Smooth muscle cell (in vitro differentiated cells): ENCODE measurements around the gene GOLT1A. TPM values are rescaled to one million over a fixed set of nuclear protein-coding genes. Genes with fewer than 3 reads are reported as not detected.
A peak's percentile ranks its signal among the peaks of the same experiment; 100 is the strongest.

Experiments
- DNase-seq: peaks from one replicate; lab custom pipeline; 2025; ENCODE audit not compliant: unreplicated experiment; lab: John Stamatoyannopoulos, UW
- H2AFZ ChIP-seq: fragments of 200-600 bp; sonication (generic); 2 replicates; pipeline ENCODE4 v1.6.0; 2016; ENCODE audit warnings: antibody characterized with exemption, low read depth, mild to moderate bottlenecking
- H3F3A ChIP-seq: fragments of 200-600 bp; sonication (generic); 2 replicates; pipeline ENCODE4 v1.6.0; 2017; ENCODE audit warnings: antibody characterized with exemption, low read depth
- H3K27ac ChIP-seq: fragments of 200-600 bp; sonication (generic); 2 replicates; pipeline ENCODE4 v1.5.1; 2016; ENCODE audit warnings: low read depth, mild to moderate bottlenecking
- H3K27me3 ChIP-seq: fragments of 200-600 bp; sonication (generic); 2 replicates; pipeline ENCODE4 v1.6.1; 2016; ENCODE audit warnings: low read depth, mild to moderate bottlenecking
- H3K36me3 ChIP-seq: fragments of 200-600 bp; sonication (generic); 2 replicates; pipeline ENCODE4 v1.5.1; 2016; ENCODE audit warnings: low read depth
- H3K4me1 ChIP-seq: fragments of 200-600 bp; sonication (generic); 2 replicates; pipeline ENCODE4 v1.5.1; 2016; ENCODE audit warnings: low read depth
- H3K4me2 ChIP-seq: fragments of 200-600 bp; sonication (generic); 2 replicates; pipeline ENCODE4 v1.6.0; 2016; ENCODE audit warnings: mild to moderate bottlenecking
- H3K4me3 ChIP-seq: fragments of 200-600 bp; sonication (generic); 2 replicates; pipeline ENCODE4 v1.5.1; 2016; ENCODE audit warnings: mild to moderate bottlenecking
- H3K79me2 ChIP-seq: fragments of 200-600 bp; sonication (generic); 2 replicates; pipeline ENCODE4 v1.6.0; 2016; ENCODE audit warnings: low read depth, mild to moderate bottlenecking
- H3K9ac ChIP-seq: fragments of 200-600 bp; sonication (generic); 2 replicates; pipeline ENCODE4 v1.6.0; 2016; ENCODE audit warnings: low read depth
- H3K9me3 ChIP-seq: fragments of 200-600 bp; sonication (generic); replicated peaks from 2 replicates; pipeline ENCODE4 v1.5.1; 2016; ENCODE audit warnings: low read depth
- H4K20me1 ChIP-seq: fragments of 200-600 bp; sonication (generic); 2 replicates; pipeline ENCODE4 v1.6.0; 2016; ENCODE audit warnings: low read depth
- WGBS: methylation state at CpG from one replicate; pipeline ENCODE4 v1.1.7; 2016; ENCODE audit warnings: low lambda C conversion rate; 5-methylcytosine and 5-hydroxymethylcytosine counted together
- polyA plus RNA-seq: library from polyadenylated mRNA; unstranded; fragments of >200 nt; fragmentation: Nextera tagmentation; extraction: Ambion mirVana; gene quantifications from 2 replicates; pipeline ENCODE4 v1.2.1, GENCODE V29; 2016
- total RNA-seq: library from RNA; depleted of rRNA; stranded (reverse); fragments of >200 nt; gene quantifications from 2 replicates; pipeline ENCODE4 v1.2.3, GENCODE V29; 2014
- TF ChIP-seq, protein P1 (sequence below): fragments of 200-600 bp; sonication (generic); IDR thresholded peaks from 2 replicates; pipeline ENCODE4 v1.5.1; 2017; ENCODE audit warnings: borderline replicate concordance, mild to moderate bottlenecking, antibody characterized with exemption; ENCODE audit not compliant: insufficient read depth, poor library complexity, severe bottlenecking

Gene GOLT1A
- total and polyA plus RNA-seq, 2 experiments from 2014 or later, result 0.54 TPM; not detected in 1

DNA sequence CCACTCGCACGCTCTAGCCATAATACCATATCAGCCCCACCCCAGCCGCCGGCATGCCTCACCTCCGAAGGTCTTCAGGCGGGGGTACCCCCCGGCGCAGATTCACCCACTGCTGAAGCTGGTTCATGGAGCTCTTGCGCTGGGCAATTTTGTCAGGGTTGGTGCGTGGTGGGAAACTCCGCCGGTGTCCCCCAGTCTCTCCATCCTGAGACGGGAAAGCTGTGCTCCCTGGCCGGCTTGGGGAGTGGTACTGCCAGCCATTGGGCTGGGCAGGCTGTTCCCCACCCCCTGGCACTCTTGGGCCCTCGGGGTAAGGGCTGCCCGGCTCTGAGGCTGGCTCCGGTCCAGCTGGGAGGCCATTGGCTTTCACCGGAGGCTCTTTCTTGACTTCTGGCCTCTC, 45.4 kb upstream of the GOLT1A start:
- WGBS, result 95% methylated on average over 18 of the region's 18 CpGs
- peaks cover 32% of the 10 kb centered on the region for H3K4me1 ChIP-seq
- DNase-seq, result no peak
- no peak overlapping the region for H2AFZ ChIP-seq
- H3K9me3 ChIP-seq, result no peaks in the 10 kb centered on the region
- H3K27me3 ChIP-seq, result no peaks in the 10 kb centered on the region
- H3K27ac ChIP-seq, result no peak overlapping the region
- peaks cover 19% of the 10 kb centered on the region for H3F3A ChIP-seq
- H3K4me2 ChIP-seq, result no peak overlapping the region
- H3K36me3 ChIP-seq, result no peaks in the 10 kb centered on the region
- H3K4me3 ChIP-seq, result no peak overlapping the region
- no peaks in the 10 kb centered on the region for H3K79me2 ChIP-seq
- H3K9ac ChIP-seq, result no peak overlapping the region
- peaks cover 5% of the 10 kb centered on the region for H4K20me1 ChIP-seq
- TF ChIP-seq, protein P1, sequence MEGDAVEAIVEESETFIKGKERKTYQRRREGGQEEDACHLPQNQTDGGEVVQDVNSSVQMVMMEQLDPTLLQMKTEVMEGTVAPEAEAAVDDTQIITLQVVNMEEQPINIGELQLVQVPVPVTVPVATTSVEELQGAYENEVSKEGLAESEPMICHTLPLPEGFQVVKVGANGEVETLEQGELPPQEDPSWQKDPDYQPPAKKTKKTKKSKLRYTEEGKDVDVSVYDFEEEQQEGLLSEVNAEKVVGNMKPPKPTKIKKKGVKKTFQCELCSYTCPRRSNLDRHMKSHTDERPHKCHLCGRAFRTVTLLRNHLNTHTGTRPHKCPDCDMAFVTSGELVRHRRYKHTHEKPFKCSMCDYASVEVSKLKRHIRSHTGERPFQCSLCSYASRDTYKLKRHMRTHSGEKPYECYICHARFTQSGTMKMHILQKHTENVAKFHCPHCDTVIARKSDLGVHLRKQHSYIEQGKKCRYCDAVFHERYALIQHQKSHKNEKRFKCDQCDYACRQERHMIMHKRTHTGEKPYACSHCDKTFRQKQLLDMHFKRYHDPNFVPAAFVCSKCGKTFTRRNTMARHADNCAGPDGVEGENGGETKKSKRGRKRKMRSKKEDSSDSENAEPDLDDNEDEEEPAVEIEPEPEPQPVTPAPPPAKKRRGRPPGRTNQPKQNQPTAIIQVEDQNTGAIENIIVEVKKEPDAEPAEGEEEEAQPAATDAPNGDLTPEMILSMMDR, result no peak

DNA sequence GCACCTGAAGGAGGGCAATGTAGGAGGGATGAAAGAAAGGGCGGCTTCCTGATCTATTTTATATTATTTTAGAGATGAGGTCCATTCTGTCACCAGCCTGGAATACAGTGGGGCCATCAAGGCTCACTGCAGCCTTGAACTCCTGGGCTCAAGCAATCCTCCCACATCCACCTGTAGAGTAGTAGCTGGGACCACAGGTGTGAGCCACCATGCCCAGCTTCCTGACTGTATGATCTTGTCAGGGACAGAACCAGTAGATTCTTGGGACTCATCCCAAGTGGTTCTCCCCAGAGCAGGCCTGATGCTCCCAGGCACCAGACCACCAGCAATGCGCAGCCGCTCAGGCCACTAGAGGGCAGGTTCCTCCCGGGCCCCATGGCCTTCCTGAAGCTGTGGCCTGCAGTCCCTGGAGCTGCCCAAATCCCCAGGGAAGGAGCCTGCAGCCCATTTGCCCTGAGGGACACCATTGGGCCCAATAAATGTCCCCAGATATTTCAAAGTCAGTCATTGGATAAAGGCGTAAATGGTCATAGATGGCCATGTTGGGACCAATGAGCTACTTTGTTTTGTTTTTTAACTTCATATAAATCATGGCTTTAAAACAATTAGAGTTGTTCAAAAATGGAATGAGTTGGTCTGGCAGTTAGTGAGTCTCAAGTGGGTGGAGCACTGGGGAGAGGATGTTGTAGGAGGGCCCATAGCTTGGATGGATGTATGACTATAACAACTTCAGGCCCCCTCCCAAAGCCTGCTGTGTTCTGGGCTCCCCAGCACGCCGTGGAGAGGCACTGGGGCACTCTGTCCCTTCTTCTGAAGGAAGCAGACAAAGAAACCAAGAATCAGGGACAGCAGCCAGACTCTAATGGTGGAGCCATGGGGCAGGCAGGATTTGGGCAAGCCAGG, 44.7 kb upstream of the GOLT1A start:
- 55% methylated on average over 7 of the region's 7 CpGs for WGBS
- DNase-seq, result no peak
- Histone ChIP-seq H4K20me1 (peaks cover 5% of the 10 kb centered on the region), H3F3A (peaks cover 15% of the 10 kb centered on the region), H3K4me3 (no peak overlapping the region), H3K79me2 (no peaks in the 10 kb centered on the region), H3K27me3 (no peaks in the 10 kb centered on the region), H3K9ac (no peak overlapping the region), H3K4me2 (no peak overlapping the region), H3K36me3 (no peaks in the 10 kb centered on the region), H2AFZ (no peak overlapping the region), H3K27ac (no peak overlapping the region), H3K4me1 (peaks cover 25% of the 10 kb centered on the region), H3K9me3 (no peaks in the 10 kb centered on the region)
- TF ChIP-seq, protein P1, result peak; percentile 77

DNA sequence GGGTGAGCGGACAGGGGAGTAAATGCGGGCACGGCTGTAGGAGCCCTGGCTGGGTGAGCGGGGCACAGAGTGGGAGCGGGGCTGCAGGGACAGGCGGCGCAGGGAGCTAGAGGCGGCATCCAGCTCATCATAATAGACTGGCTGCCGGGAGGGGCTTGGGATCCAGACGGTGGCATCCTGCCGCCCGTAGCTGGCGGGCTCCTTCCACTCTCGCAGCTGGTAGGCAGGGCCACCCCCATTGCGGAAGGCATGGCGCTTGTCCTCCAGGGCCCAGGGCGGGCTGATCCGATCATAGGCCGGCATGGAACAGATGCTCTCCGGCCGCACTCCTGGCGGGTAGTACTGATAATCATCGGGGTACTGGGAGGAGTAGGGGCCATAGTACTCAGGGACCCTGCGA, 43.7 kb upstream of the GOLT1A start:
- H3K27me3 ChIP-seq, result no peaks in the 10 kb centered on the region
- H3K36me3 ChIP-seq, result no peaks in the 10 kb centered on the region
- no peak overlapping the region for H3K4me2 ChIP-seq
- no peak for DNase-seq
- H3K9me3 ChIP-seq, result no peaks in the 10 kb centered on the region
- H3K79me2 ChIP-seq, result no peaks in the 10 kb centered on the region
- H3K27ac ChIP-seq, result no peak overlapping the region
- TF ChIP-seq, protein P1, result no peak
- H3K4me1 ChIP-seq, result peaks cover 15% of the 10 kb centered on the region
- peaks cover 3% of the 10 kb centered on the region for H4K20me1 ChIP-seq
- no peak overlapping the region for H3K4me3 ChIP-seq
- H3K9ac ChIP-seq, result no peak overlapping the region
- 98% methylated on average over 23 of the region's 24 CpGs for WGBS
- no peak overlapping the region for H2AFZ ChIP-seq
- peaks cover 7% of the 10 kb centered on the region for H3F3A ChIP-seq
